Non-pigmented ciliary epithelial cell (primary cell): ENCODE data around the gene TRIM54.
"Not testable (repeated sequence)": the region's sequence is repeated elsewhere in the genome, so short reads cannot be mapped to it uniquely, and the experiment has no call there.

Experiments
- DNase-seq: peaks from one replicate; pipeline ENCODE4 v3.0.0-alpha.2; 2010; ENCODE audit warnings: low read depth

Gene TRIM54

GRCh38 chr2:27284996-27285395, 2.8 kb downstream of the TRIM54 start:
- no peak for DNase-seq

- no peak for DNase-seq
Observed at GRCh38 chr2:27285481-27285880, 3.3 kb downstream of the TRIM54 start.

- DNase-seq, result no peak
Observed at GRCh38 chr2:27288610-27289009, 6.4 kb downstream of the TRIM54 start.

GRCh38 chr2:27290549-27290948, 8.3 kb downstream of the TRIM54 start:
- no peak for DNase-seq

- DNase-seq, result no peak
Observed at GRCh38 chr2:27291865-27292264, 9.6 kb downstream of the TRIM54 start.

- no peak for DNase-seq
Observed at GRCh38 chr2:27294928-27295327, 12.7 kb downstream of the TRIM54 start.

GRCh38 chr2:27296481-27296880, 14.3 kb downstream of the TRIM54 start:
- DNase-seq, result no peak

GRCh38 chr2:27297195-27297594, 15.0 kb downstream of the TRIM54 start:
- no peak for DNase-seq

GRCh38 chr2:27298391-27299080, 16.3 kb downstream of the TRIM54 start:
- no peak for DNase-seq

- not testable (repeated sequence) for DNase-seq
Observed at GRCh38 chr2:27300606-27301005, 18.4 kb downstream of the TRIM54 start.

GRCh38 chr2:27303093-27304025, 21.1 kb downstream of the TRIM54 start:
- DNase-seq, result no peak

- DNase-seq, result no peak
Observed at GRCh38 chr2:27304488-27305240, 22.4 kb downstream of the TRIM54 start.

GRCh38 chr2:27305516-27305915, 23.3 kb downstream of the TRIM54 start:
- DNase-seq, result no peak

GRCh38 chr2:27306136-27306535, 23.9 kb downstream of the TRIM54 start:
- DNase-seq, result no peak

GRCh38 chr2:27306573-27307286, 24.5 kb downstream of the TRIM54 start:
- DNase-seq, result no peak

- DNase-seq, result no peak
Observed at GRCh38 chr2:27307287-27307544, 25.0 kb downstream of the TRIM54 start.

GRCh38 chr2:27307545-27308358, 25.5 kb downstream of the TRIM54 start:
- no peak for DNase-seq

- no peak for DNase-seq
Observed at GRCh38 chr2:27308359-27308881, 26.2 kb downstream of the TRIM54 start, which contains the start of gene UCN. Gene UCN (minus strand): TSS chr2:27308445. CDS start chr2:27307895, 550 bp downstream.

- no peak for DNase-seq
Observed at GRCh38 chr2:27309651-27310050, 27.4 kb downstream of the TRIM54 start.

- no peak for DNase-seq
Observed at GRCh38 chr2:27312152-27312551, 29.9 kb downstream of the TRIM54 start.
